Peyer's patch (tissue), 4 donors: ENCODE data around the gene TUBB1. TPM values are rescaled to one million over a fixed set of nuclear protein-coding genes. Genes with fewer than 3 reads are reported as not detected.
A peak's percentile ranks its signal among the peaks of the same experiment; 100 is the strongest.
"Not testable (repeated sequence)": the region's sequence is repeated elsewhere in the genome, so short reads cannot be mapped to it uniquely, and the experiment has no call there.

Source experiments
- DNase-seq, 3 donors: peaks; one replicate each; pipeline ENCODE4 v3.0.0-alpha.2; 2017 to 2019
- H3K27ac ChIP-seq, 4 donors: fragments of 200-600 bp; sonication (generic); one replicate each; pipeline ENCODE4 v1.5.1; 2016 to 2019
- H3K27me3 ChIP-seq, 2 donors: fragments of 200-600 bp; sonication (generic); one replicate each; pipeline ENCODE4 v1.5.1; 2019
- H3K36me3 ChIP-seq, 3 donors: fragments of 200-600 bp; sonication (generic); one replicate each; pipeline ENCODE4 v1.5.1; 2016 to 2019
- H3K4me1 ChIP-seq, 4 donors: fragments of 200-600 bp; sonication (generic); one replicate each; pipeline ENCODE4 v1.5.1; 2016 to 2019
- H3K4me3 ChIP-seq, 4 donors: fragments of 200-600 bp; sonication (generic); 1 replicate in 3 of 4; 2 replicates in 1 of 4; pipeline ENCODE4 v1.5.1; 2016 to 2019; ENCODE audit warnings: mild to moderate bottlenecking in 1 of 4
- H3K9me3 ChIP-seq, 4 donors: fragments of 200-600 bp; sonication (generic); one replicate each; pipeline ENCODE4 v1.5.1; 2016 to 2019; ENCODE audit warnings: mild to moderate bottlenecking in 1 of 4
- POLR2A ChIP-seq, 2 donors: fragments of 450-650 bp; IDR thresholded peaks; one replicate each; pipeline ENCODE4 v1.5.1; 2017; ENCODE audit warnings: antibody characterized with exemption in 2 of 2, mild to moderate bottlenecking in 2 of 2, moderate library complexity in 2 of 2
- total RNA-seq, 4 donors: library from RNA; depleted of rRNA; stranded (reverse); fragments of >200 nt; gene quantifications; one replicate each; pipeline ENCODE4 v1.1.0, GENCODE V29; 2016
- TF ChIP-seq, protein P1 (sequence below), 6 experiments: fragments of 450-650 bp in 4 of 6; fragments of 200-600 bp in 2 of 6; sonication (generic) in 1 of 6; IDR thresholded peaks; one replicate each; pipeline ENCODE4 v1.5.1; 2017 to 2019; ENCODE audit warnings: antibody characterized with exemption in 6 of 6, mild to moderate bottlenecking in 3 of 6, moderate library complexity in 1 of 6

TUBB1 gene
- total RNA-seq, 4 donors from 2014 or later, result not detected

DNA sequence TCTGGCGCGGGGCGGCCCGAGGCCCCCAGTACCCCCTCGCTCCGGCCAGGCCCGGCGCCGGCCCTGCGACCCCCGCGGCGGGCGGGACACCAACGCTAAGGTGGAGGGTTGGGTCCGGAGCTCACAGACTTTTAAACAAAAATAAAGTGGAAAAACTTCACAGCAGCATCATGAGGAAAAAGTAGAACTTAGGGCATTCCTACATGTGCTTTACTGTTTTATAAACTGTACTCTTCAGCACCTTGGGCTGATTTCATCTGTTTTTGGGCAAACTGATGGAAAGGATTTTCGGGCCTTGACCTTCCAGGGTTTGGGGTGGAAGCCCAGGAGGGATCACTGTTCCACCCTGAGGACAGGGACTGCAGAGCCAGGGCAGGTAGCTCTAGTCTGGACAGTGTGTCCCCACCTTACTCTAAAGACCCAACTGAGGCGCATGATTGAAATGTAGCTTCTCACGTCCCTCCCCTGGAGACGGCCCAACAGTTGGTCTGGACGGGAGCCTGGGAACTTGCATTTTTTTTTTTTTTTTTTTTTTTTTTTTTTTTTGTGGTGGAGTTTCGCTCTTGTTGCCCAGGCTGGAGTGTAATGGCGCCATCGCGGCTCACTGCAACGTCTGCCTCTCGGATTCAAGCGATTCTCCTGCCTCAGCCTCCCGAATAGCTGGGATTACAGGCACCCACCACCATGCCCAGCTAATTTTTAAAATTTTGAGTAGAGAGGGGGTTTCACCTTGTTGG is 37.4 kb upstream of the TUBB1 start:
- peaks cover 0 to 30% (median 4%) of the 10 kb centered on the region in 4 donors for H3K4me1 ChIP-seq
- peaks cover 0 to 8% (median 0%) of the 10 kb centered on the region in 3 donors for H3K36me3 ChIP-seq
- no peaks in the 10 kb centered on the region for H3K27me3 ChIP-seq
- TF ChIP-seq, protein P1, sequence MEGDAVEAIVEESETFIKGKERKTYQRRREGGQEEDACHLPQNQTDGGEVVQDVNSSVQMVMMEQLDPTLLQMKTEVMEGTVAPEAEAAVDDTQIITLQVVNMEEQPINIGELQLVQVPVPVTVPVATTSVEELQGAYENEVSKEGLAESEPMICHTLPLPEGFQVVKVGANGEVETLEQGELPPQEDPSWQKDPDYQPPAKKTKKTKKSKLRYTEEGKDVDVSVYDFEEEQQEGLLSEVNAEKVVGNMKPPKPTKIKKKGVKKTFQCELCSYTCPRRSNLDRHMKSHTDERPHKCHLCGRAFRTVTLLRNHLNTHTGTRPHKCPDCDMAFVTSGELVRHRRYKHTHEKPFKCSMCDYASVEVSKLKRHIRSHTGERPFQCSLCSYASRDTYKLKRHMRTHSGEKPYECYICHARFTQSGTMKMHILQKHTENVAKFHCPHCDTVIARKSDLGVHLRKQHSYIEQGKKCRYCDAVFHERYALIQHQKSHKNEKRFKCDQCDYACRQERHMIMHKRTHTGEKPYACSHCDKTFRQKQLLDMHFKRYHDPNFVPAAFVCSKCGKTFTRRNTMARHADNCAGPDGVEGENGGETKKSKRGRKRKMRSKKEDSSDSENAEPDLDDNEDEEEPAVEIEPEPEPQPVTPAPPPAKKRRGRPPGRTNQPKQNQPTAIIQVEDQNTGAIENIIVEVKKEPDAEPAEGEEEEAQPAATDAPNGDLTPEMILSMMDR (IDR thresholded peaks at IDR 0.05), result no peak
- TF ChIP-seq POLR2A (IDR thresholded peaks at IDR 0.05), result no peak
- DNase-seq, result peak in 2 of 3 donors; percentile 17 to 48
- peak overlapping the region; percentile 64 to 97 (median 66) for H3K4me3 ChIP-seq
- peak overlapping the region; percentile 80 to 94 (median 84) for H3K27ac ChIP-seq
- H3K9me3 ChIP-seq, result no peaks in the 10 kb centered on the region

DNA sequence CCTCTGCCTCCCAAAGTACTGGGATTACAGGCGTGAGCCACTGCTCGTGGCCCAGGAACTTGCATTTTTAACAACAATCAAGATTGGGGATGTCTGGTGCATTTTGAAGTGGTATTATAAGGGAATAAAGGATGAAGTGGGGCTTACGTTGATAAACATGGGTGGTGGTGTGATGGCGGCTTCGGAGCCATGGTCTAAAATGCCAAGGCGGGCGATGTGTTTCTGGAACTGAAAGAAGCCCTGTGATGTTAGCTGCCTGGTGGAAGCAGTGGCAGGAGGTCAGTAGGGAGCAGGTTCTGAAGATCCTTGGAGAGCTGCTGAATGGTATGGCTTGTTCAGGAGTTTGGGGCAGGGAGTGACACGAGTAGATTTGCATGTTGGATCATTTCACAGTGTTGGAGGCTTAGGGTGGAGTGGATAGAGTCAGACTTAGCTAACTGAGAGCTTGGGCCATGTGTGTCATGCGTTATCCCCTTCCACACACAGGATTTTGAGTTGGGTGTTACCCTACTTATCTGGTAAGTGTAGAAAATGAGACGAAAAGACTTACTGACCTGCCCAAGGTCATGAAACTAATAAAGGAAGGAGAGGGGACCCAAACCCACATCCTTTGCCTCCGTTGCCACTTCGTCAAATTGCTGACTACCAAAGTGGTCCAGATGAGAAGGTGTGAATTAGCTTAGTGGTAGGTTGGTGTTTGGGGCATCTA is 36.7 kb upstream of the TUBB1 start:
- peak in 2 of 3 donors; percentile 15 to 47 for DNase-seq
- H3K36me3 ChIP-seq, result peaks cover 0 to 15% (median 0%) of the 10 kb centered on the region in 3 donors
- TF ChIP-seq, protein P1 (IDR thresholded peaks at IDR 0.05), result no peak
- no peak for TF ChIP-seq POLR2A (IDR thresholded peaks at IDR 0.05)
- H3K27me3 ChIP-seq, result no peaks in the 10 kb centered on the region
- H3K27ac ChIP-seq, result peak overlapping the region in 1 of 4 donors; percentile 87
- peak overlapping the region in 3 of 4 donors; percentile 64 to 97 (median 68) for H3K4me3 ChIP-seq
- no peaks in the 10 kb centered on the region for H3K9me3 ChIP-seq
- peaks cover 0 to 30% (median 4%) of the 10 kb centered on the region in 4 donors for H3K4me1 ChIP-seq

DNA sequence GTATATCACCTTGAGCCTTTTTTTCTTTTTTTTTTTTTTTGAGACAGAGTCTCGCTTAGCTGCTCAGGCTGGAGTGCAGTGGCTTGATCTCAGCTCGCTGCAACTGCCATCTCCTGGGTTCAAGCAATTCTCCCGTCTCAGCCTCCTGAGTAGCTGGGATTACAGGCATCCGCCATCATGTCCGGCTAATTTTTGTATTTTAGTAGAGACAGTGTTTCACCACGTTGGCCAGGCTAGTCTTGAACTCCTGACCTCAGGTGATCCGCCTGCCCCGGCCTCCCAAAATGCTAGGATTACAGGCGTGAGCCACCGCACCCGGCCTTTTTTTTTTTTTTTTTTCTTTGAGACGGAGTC is 36.1 kb upstream of the TUBB1 start:
- H3K27ac ChIP-seq, H3K4me3 ChIP-seq, H3K27me3 ChIP-seq, H3K9me3 ChIP-seq: not testable (repeated sequence)
- Histone ChIP-seq H3K36me3 (peaks cover 0 to 20% (median 0%) of the 10 kb centered on the region in 3 donors), H3K4me1 (peaks cover 0 to 30% (median 4%) of the 10 kb centered on the region in 4 donors)
- peak in 2 of 3 donors; percentile 13 to 31 for DNase-seq

DNA sequence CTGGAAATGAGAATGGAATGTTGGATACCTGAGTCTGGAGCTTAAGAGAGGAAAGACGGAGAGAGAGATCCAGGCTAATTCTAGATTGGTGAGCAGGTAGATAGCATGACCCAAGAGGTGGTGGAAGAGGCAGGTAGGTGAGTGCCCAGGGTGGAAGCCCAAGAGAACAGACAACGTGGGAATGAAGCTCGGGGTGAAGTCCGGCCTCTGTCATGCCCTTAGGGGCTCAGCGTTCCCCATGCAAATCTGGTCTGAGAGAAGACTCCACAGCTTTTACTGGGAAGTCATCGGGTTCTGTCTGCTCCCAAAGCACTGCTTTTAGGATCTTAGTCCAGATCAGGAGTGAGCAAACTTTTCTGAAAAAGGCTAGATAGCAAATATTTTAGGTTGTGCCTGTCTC is 34.5 kb upstream of the TUBB1 start:
- no peak for TF ChIP-seq POLR2A (IDR thresholded peaks at IDR 0.05)
- TF ChIP-seq, protein P1 (IDR thresholded peaks at IDR 0.05), result no peak
- H3K9me3 ChIP-seq, result no peaks in the 10 kb centered on the region
- H3K27ac ChIP-seq, result no peak overlapping the region
- no peaks in the 10 kb centered on the region for H3K27me3 ChIP-seq
- H3K36me3 ChIP-seq, result peaks cover 0 to 36% (median 0%) of the 10 kb centered on the region in 3 donors
- peak in 2 of 3 donors; percentile 13 to 40 for DNase-seq
- H3K4me3 ChIP-seq, result no peak overlapping the region
- H3K4me1 ChIP-seq, result peaks cover 0 to 30% (median 4%) of the 10 kb centered on the region in 4 donors

DNA sequence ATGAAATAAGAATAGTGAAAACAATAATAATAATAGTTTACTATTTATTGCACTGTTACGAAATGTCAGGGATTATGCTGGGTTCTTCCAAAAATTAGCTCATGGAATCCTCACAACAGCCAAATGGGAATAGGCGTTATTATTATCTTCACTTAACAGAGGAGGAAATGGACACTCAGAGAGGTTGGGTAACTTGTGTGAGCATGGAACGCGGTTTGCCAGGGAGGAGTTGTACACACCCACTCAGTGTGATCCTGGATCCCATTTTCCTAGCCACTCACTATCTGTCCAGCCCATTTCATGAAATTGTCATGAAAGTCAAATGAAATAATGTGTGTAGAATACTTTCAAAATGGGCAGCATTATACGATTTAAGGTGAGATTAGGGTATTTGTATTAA is 33.6 kb upstream of the TUBB1 start:
- no peak for TF ChIP-seq POLR2A (IDR thresholded peaks at IDR 0.05)
- TF ChIP-seq, protein P1 (IDR thresholded peaks at IDR 0.05), result no peak
- DNase-seq, result peak in 2 of 3 donors; percentile 12 to 31
- no peak overlapping the region for H3K4me3 ChIP-seq
- H3K4me1 ChIP-seq, result peaks cover 0 to 30% (median 4%) of the 10 kb centered on the region in 4 donors
- H3K9me3 ChIP-seq, result no peaks in the 10 kb centered on the region
- peaks cover 0 to 46% (median 0%) of the 10 kb centered on the region in 3 donors for H3K36me3 ChIP-seq
- no peak overlapping the region for H3K27ac ChIP-seq
- H3K27me3 ChIP-seq, result no peaks in the 10 kb centered on the region
